GM19455 (cell line): ENCODE measurements around the gene GLT6D1.
"Not testable (repeated sequence)": the region's sequence is repeated elsewhere in the genome, so short reads cannot be mapped to it uniquely, and the experiment has no call there.

Experiments used
- ATAC-seq: cut with Tn5 transposase; IDR thresholded peaks from one replicate; pipeline ENCODE4 v1.9.1; 2021; ENCODE audit not compliant: unreplicated experiment

The GLT6D1 gene

GRCh38 chr9:135639196-135639595 lies at the start of gene GLT6D1:
GLT6D1 (minus strand) TSS chr9:135639540; CDS start chr9:135639187, 353 bp downstream.
- no peak for ATAC-seq

- no peak for ATAC-seq
Measured at GRCh38 chr9:135689011-135689410, 49.7 kb upstream of the GLT6D1 start.

GRCh38 chr9:135687216-135687615 lies 47.9 kb upstream of the GLT6D1 start:
- no peak for ATAC-seq

- no peak for ATAC-seq
Measured at GRCh38 chr9:135684691-135685090, 45.4 kb upstream of the GLT6D1 start.

- no peak for ATAC-seq
Measured at GRCh38 chr9:135683401-135684034, 44.2 kb upstream of the GLT6D1 start.

GRCh38 chr9:135681161-135681560 lies 41.8 kb upstream of the GLT6D1 start:
- ATAC-seq: no peak

- no peak for ATAC-seq
Measured at GRCh38 chr9:135680056-135680455, 40.7 kb upstream of the GLT6D1 start.

- ATAC-seq: no peak
Measured at GRCh38 chr9:135678236-135679017, 39.1 kb upstream of the GLT6D1 start.

GRCh38 chr9:135677641-135678168 lies 38.4 kb upstream of the GLT6D1 start:
- no peak for ATAC-seq

GRCh38 chr9:135676891-135677290 lies 37.6 kb upstream of the GLT6D1 start:
- no peak for ATAC-seq

GRCh38 chr9:135674977-135675376 lies 35.6 kb upstream of the GLT6D1 start:
- ATAC-seq: no peak

- no peak for ATAC-seq
Measured at GRCh38 chr9:135673941-135674340, 34.6 kb upstream of the GLT6D1 start.

GRCh38 chr9:135672786-135673185 lies 33.4 kb upstream of the GLT6D1 start:
- ATAC-seq: not testable (repeated sequence)

GRCh38 chr9:135671591-135672041 lies 32.3 kb upstream of the GLT6D1 start:
- no peak for ATAC-seq

- ATAC-seq: no peak
Measured at GRCh38 chr9:135670721-135671590, 31.6 kb upstream of the GLT6D1 start.

GRCh38 chr9:135669616-135670285 lies 30.4 kb upstream of the GLT6D1 start:
- ATAC-seq: no peak

- not testable (repeated sequence) for ATAC-seq
Measured at GRCh38 chr9:135669018-135669417, 29.7 kb upstream of the GLT6D1 start.

GRCh38 chr9:135667463-135668001 lies 28.2 kb upstream of the GLT6D1 start:
- no peak for ATAC-seq

GRCh38 chr9:135666534-135667462 lies 27.5 kb upstream of the GLT6D1 start:
- ATAC-seq: no peak
